Stimulated activated memory B cell treated with anti-CD40 and anti-IgM and Interleukin-4, amounts not matched to agents 10 μg/mL and 1 μg/mL and 100 μg/mL, for 72 hours (primary cell): ENCODE measurements around the gene CLC.
"Not testable (repeated sequence)": the region's sequence is repeated elsewhere in the genome, so short reads cannot be mapped to it uniquely, and the experiment has no call there.

Source experiments
- ATAC-seq: fragments of 150-1000 bp; cut with Tn5 transposase; 2 replicates; pipeline ENCODE4 v1.10.0; 2021
- H3K27ac Mint-ChIP-seq: one replicate; pipeline ENCODE4 v1.8.0; 2022; ENCODE audit warnings: mild to moderate bottlenecking, mixed read lengths
- H3K27me3 Mint-ChIP-seq: one replicate; pipeline ENCODE4 v1.8.0; 2022; ENCODE audit warnings: mixed read lengths
- H3K36me3 Mint-ChIP-seq: one replicate; pipeline ENCODE4 v1.8.0; 2022; ENCODE audit warnings: mixed read lengths
- H3K4me1 Mint-ChIP-seq: one replicate; pipeline ENCODE4 v1.8.0; 2022; ENCODE audit warnings: mixed read lengths
- H3K4me3 Mint-ChIP-seq: one replicate; pipeline ENCODE4 v1.8.0; 2022; ENCODE audit warnings: mild to moderate bottlenecking, moderate library complexity, mixed read lengths
- H3K9me3 Mint-ChIP-seq: one replicate; pipeline ENCODE4 v1.8.0; 2022; ENCODE audit warnings: mixed read lengths

CLC gene

DNA sequence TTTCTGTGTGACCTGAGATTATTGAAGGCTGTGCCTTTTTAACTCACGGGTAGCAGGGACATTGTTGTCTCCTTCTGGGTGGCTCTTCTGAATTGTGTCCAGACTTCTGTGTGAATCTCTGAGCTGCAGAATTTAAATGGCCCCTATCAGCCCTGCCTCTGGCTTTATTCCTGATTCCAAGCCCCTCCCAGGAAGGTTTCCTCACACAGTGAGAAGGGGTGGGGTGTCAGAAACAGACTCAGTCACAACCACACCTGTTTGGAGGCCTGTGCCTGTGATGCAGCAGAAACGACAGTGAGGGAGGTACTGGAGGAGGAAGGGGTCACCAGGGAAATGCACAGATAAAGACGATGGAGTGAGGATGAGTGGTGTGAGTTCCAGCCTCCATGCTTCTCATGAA is at the start of gene CLC:
CLC (minus strand) TSS at position 139 of the 400 bp plus-strand sequence; CDS start at position 62, 77 bp downstream.
- Mint-ChIP-seq H3K4me3 (no peak within 1 kb of the TSS), H3K27ac (no peak within 1 kb of the TSS), H3K4me1 (no peaks in the 10 kb centered on the region), H3K9me3 (no peaks in the 10 kb centered on the region), H3K27me3 (peaks cover 29% of the 10 kb centered on the region), H3K36me3 (no peaks in the 10 kb centered on the region)
- no peak for ATAC-seq

DNA sequence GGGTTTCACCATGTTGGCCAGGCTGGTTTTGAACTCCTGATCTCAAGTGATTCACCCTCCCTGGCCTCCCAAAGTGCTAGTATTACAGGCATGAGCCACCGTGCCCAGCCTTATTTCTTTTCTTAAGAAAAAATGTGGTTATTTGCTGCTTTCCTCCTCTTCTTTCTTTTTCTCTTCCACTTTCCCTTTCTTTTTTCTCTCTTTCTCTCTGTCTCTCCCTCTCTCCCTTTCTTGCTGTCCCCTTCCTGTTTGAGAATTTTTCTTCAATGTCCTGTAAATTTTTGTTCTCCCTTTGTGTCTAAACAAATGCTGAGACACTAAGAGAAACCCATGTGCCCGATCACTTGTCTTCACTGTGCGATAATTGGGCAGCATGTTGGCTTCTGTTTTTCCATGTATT is 43.1 kb upstream of the CLC start:
- Mint-ChIP-seq H3K36me3 (no peaks in the 10 kb centered on the region), H3K4me1 (no peaks in the 10 kb centered on the region), H3K4me3 (no peak overlapping the region), H3K27me3 (peaks cover 37% of the 10 kb centered on the region), H3K9me3 (no peaks in the 10 kb centered on the region), H3K27ac (no peak overlapping the region)
- no peak for ATAC-seq

DNA sequence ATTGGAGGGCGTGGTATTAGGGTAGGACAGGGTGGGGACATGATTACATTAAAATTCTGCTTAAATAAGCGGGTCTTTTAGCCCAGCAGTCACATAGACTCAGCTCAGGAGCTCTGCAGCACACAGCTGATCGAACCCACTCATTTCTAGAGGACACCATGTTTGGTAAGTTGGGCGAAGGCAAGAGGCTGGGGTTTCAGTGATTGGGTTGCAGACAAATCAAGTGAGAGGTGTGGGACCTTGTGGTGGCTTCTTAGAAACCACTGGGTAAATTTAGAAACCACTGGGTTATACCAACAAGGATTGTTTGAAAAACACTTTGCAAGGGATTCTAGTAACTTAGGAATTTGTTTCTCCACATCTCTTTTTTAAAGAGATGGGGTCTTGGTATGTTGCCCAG is 40.9 kb upstream of the CLC start, which contains the start of gene LEUTX:
LEUTX (plus strand) TSS at position 92 of the 400 bp plus-strand sequence; CDS start at position 159, 67 bp downstream.
- Mint-ChIP-seq H3K4me3 (no peak within 1 kb of the TSS), H3K27me3 (peaks cover 27% of the 10 kb centered on the region), H3K4me1 (no peaks in the 10 kb centered on the region), H3K9me3 (no peaks in the 10 kb centered on the region), H3K36me3 (no peaks in the 10 kb centered on the region), H3K27ac (no peak within 1 kb of the TSS)
- ATAC-seq, result no peak

DNA sequence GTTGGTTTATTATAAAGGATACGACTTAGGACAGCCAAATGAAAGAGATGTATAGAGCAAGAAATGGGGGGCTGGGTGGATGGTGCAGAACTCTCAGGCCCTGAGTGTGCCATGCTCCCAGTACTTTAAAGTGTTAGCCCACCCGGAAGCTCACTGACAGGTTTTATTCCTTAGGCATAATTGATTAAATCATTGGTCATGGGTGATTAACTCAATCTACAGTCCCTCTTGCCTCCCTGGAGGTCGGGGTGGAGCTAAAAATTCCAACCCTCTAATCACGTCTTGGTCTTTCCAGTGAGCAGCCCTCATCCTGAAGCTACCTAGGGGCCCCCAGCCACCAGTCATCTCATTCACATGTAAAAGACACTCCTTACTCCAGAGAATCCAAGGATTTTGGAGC is 31.0 kb upstream of the CLC start:
- Mint-ChIP-seq H3K27me3 (peaks cover 40% of the 10 kb centered on the region), H3K9me3 (no peaks in the 10 kb centered on the region), H3K27ac (no peak overlapping the region), H3K36me3 (no peaks in the 10 kb centered on the region), H3K4me3 (no peak overlapping the region), H3K4me1 (no peaks in the 10 kb centered on the region)
- ATAC-seq, result no peak

DNA sequence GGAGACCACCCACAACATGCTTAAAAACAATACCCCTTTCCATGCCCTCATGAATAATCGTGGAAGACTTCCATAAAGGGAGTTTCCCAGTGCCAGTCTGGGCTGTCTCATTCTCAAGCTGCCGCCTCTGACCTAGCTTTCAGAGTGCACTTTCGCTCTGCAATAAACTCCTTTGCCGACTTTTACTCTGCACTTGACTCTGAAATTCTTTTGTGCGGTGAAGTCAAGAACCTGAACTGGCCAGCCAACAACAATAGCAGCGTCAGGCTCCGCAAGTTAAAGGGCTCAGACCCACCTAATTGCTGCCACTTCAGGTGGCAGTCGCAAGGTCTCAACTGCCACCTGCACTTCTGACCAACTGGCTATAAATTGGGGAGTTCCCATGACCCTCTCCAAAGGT is 30.5 kb upstream of the CLC start:
- Mint-ChIP-seq H3K4me3 (no peak overlapping the region), H3K27ac (no peak overlapping the region), H3K27me3 (peaks cover 40% of the 10 kb centered on the region), H3K36me3 (no peaks in the 10 kb centered on the region), H3K4me1 (no peaks in the 10 kb centered on the region), H3K9me3 (no peaks in the 10 kb centered on the region)
- no peak for ATAC-seq

DNA sequence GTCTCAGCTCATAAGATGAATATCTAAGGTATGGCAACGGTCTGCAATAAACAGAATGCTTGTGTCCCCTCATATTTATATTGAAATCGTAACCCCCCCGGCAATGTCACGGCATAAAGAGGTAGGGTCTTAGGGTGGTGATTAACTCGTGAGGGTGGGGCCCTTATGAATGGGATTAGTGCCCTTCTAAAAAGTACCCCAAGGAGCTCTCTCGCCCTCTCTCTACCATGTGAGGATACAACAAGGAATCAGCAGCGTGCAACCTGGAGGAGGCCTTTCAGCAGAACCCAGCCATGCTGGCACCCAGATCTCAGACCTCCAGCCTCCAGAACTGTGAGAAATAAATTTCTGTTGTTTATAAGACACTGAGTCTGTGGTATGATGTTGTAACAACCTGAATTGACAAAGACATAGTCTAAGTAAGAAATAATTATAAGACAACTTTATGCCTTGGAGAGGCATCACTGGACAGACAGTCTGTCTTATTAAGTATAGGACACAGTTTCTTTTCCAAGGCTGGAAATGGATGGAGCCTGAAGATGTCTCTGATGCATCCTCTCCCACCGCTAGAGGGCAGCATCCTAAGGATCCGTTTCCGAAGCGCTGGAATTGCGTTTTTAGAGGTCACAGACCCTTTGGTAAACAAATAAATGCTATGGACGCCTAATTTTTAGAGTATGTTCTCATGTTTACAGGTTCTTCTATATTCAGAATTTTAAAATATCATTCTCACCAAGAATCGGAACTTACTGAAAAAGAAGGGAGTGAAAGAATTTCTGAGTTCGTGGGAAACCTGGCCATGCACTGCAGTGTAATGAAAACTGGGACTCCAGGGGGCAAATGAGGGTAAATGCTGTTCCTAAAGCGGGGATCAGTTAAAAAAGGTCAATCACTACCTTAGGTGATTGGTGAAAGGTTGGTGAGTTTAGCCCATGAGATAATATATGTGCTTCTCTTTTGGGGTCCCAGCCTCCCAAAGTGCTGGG is 27.6 kb upstream of the CLC start:
- H3K9me3 Mint-ChIP-seq, result no peaks in the 10 kb centered on the region
- no peaks in the 10 kb centered on the region for H3K4me1 Mint-ChIP-seq
- H3K27ac Mint-ChIP-seq, result no peak overlapping the region
- no peak overlapping the region for H3K4me3 Mint-ChIP-seq
- H3K36me3 Mint-ChIP-seq, result no peaks in the 10 kb centered on the region
- peaks cover 33% of the 10 kb centered on the region for H3K27me3 Mint-ChIP-seq
- no peak for ATAC-seq

DNA sequence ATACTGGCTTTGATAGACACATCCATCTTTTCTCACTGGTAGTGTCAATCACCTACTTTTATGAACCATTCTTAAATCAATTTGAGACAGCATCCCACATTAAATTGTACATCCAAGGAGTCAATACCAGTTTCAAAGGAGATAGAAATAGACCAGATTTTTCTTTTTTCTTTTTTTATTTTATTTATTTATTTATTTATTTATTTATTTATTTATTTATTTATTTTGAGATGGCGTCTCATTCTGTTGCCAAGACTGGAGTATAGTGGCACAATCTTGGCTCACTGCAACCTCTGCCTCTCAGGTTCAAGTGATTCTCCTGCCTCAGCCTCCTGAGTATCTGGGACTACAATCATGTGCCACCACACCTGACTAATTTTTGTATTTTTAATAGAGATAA is 24.0 kb upstream of the CLC start:
- H3K9me3 Mint-ChIP-seq, H3K4me1 Mint-ChIP-seq, H3K36me3 Mint-ChIP-seq, ATAC-seq, H3K27ac Mint-ChIP-seq, H3K4me3 Mint-ChIP-seq: not testable (repeated sequence)
- peaks cover 42% of the 10 kb centered on the region for H3K27me3 Mint-ChIP-seq

DNA sequence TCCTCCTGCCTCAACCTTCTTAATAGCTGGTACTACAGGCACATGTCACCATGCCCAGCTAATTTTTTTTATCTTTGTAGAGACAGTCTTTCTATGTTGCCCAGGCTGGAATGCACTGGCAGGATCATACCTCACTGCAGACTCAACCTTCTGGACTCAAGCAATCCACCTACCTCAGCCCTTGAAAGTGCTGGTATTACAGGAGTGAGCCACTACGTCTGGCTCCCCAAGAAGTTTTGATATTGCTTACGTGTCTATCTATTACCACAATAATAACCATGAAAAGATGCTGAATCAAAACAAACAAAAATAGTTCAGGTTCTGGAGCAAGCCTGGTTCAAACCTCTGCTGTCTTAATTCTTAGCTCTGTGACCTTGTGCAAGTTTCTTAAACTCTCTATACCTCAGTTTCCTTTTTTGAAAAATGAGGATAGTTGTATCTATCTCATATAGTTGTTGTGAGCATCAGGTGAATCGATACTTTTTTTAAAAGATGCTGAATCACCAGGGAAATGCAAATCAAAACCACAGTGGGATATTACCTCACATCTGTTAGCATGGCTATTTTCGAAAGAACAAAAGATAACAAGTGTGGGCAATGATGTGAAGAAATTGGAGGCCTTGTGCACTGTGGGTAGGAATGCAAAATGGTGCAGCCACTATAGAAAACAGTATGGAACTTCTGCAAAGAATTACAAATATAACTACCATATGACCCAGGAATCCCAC is 21.8 kb upstream of the CLC start:
- Mint-ChIP-seq H3K4me1 (no peaks in the 10 kb centered on the region), H3K36me3 (no peaks in the 10 kb centered on the region), H3K4me3 (no peak overlapping the region), H3K27me3 (peaks cover 37% of the 10 kb centered on the region), H3K9me3 (no peaks in the 10 kb centered on the region), H3K27ac (no peak overlapping the region)
- ATAC-seq, result no peak

DNA sequence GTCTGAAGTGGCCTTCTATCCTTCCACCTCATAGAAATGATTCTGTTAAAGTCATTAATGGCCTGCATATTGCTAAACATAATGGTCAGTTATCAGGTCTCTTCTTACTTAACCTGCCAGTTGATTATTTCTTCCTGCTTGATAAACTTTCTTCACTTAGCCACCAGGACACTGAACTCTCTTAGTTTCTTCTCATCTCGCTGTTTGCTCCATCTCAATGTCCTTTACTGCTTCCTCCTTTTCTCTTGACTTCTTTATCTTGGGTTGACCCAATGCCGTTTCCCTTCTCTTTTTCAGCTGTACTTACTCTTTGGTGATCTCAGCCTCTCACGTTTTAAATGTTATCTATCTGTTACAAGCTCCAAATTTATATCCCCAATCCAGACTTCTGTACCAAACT is 17.1 kb upstream of the CLC start:
- Mint-ChIP-seq H3K27ac (no peak overlapping the region), H3K27me3 (peaks cover 37% of the 10 kb centered on the region), H3K4me1 (no peaks in the 10 kb centered on the region), H3K36me3 (no peaks in the 10 kb centered on the region), H3K9me3 (no peaks in the 10 kb centered on the region), H3K4me3 (no peak overlapping the region)
- ATAC-seq, result no peak

DNA sequence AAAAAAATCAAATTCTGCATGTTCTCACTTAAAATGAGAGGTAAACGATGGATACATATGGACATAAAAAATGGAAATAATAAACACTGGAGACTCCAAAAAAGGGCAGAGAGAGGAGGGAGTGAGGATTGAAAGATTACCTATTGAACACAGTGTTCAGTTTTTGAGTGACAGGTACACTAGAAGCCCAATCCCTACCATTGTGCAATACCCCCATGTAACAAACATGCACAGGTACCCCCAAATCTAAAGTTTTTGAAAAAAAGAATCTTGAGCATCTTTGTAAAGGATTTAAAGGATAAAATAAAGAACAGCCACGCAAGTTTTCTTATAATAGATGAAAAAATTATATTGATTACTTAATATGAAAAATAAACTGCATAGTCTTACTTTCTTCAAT is 16.7 kb upstream of the CLC start:
- no peak overlapping the region for H3K4me3 Mint-ChIP-seq
- H3K27ac Mint-ChIP-seq, result no peak overlapping the region
- ATAC-seq, result no peak
- H3K9me3 Mint-ChIP-seq, result no peaks in the 10 kb centered on the region
- no peaks in the 10 kb centered on the region for H3K4me1 Mint-ChIP-seq
- H3K27me3 Mint-ChIP-seq, result peaks cover 35% of the 10 kb centered on the region
- no peaks in the 10 kb centered on the region for H3K36me3 Mint-ChIP-seq

DNA sequence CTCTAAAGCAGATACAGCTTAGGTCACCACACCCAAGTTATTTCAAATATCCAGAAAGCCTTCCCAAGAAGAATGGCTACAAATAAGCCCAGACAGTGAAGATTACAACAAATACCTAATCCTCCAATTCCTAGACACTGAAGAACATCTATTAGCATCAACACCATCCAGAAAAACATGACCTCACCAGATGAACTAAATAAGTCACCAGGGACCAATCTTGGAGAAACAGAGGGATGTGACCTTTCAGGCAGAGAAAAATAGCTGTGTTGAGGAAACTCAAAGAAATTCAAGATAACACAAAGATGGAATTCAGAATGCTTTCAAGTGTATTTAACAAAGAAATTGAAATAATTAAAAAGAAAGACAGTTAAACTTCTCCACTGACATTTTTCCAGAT is 15.0 kb upstream of the CLC start:
- no peaks in the 10 kb centered on the region for H3K36me3 Mint-ChIP-seq
- H3K4me1 Mint-ChIP-seq, result no peaks in the 10 kb centered on the region
- H3K27ac Mint-ChIP-seq, result no peak overlapping the region

DNA sequence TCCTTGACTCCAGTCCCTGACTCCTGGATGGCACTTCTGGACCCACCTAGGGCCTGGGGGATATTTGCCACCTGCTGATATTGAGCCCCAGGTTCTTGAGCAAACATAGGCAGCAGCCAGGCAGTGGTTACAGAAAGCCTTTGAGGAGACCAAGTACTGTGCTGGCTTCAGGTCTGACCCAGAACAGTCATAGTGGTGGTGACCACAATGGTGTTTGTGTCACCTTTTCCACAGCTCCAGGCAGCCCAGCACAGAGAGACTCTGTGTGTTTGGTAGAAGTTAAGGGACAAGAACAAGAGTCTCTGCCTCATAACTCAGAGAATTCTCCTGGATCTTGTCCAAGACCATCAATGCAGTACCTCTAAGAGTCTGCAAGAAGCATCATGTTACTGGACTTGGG is 14.6 kb upstream of the CLC start:
- ATAC-seq, result no peak
- no peak overlapping the region for H3K27ac Mint-ChIP-seq
- no peaks in the 10 kb centered on the region for H3K9me3 Mint-ChIP-seq
- no peaks in the 10 kb centered on the region for H3K4me1 Mint-ChIP-seq
- no peak overlapping the region for H3K4me3 Mint-ChIP-seq
- H3K27me3 Mint-ChIP-seq, result peaks cover 23% of the 10 kb centered on the region
- H3K36me3 Mint-ChIP-seq, result no peaks in the 10 kb centered on the region

More for the DNA sequence above, 15.0 kb upstream of the CLC start:
- Mint-ChIP-seq H3K27me3 (peaks cover 23% of the 10 kb centered on the region), H3K4me3 (no peak overlapping the region), H3K9me3 (no peaks in the 10 kb centered on the region)
- no peak for ATAC-seq

DNA sequence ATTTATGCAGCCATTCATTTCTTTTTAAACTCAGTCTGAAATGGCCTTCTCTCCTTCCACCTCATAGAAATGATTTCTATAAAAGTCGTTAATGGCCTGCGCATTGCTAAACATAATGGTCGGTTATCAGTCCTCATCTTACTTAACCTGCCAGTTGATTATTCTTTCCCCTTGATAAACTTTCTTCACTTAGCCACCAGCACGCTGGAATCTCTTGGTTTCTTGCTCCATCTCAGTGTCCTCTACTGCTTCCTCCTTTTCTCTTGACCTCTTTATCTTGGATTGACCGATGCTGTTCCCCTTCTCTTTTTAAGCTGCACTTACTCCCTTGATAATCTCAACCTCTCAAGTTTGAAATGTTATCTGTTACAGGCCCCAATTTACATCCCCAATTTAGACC is 12.2 kb upstream of the CLC start:
- no peaks in the 10 kb centered on the region for H3K9me3 Mint-ChIP-seq
- no peaks in the 10 kb centered on the region for H3K4me1 Mint-ChIP-seq
- no peaks in the 10 kb centered on the region for H3K36me3 Mint-ChIP-seq
- ATAC-seq, result no peak
- no peak overlapping the region for H3K4me3 Mint-ChIP-seq
- peaks cover 32% of the 10 kb centered on the region for H3K27me3 Mint-ChIP-seq
- H3K27ac Mint-ChIP-seq, result no peak overlapping the region

DNA sequence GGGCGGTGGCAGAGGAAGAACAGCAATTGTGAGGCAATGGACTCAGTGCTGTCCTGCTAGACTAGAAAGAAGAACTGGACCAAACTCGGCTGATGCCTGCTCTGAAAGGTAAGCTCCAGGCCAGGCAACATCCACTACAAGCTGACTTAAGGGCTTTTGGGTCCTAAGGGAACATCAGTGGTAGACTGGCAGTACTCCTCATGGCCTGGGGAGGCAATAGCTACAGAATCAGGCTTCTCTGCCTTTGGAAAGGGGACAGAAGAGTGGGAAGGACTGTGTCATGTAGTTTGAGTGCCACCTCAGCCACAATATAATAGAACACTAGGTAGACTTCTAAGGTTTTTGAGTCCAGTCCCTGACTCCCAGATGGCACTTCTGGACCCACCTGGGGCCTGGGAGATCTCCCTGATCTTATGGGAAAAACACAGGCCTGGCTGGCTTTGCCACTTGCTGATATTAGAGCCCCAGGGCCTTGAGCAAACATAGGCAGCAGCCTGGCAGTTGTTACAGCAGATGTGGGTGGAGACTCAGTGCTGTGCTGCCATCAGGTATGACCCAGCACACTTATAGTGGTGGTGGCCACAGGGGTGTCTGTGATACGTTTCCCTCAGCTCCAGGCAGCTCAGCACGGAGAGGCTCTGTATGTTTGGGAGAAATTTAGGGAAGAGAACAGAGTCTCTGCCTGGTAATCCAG is 9.2 kb upstream of the CLC start:
- Mint-ChIP-seq H3K4me1 (no peaks in the 10 kb centered on the region), H3K36me3 (no peaks in the 10 kb centered on the region)
- ATAC-seq, result no peak

DNA sequence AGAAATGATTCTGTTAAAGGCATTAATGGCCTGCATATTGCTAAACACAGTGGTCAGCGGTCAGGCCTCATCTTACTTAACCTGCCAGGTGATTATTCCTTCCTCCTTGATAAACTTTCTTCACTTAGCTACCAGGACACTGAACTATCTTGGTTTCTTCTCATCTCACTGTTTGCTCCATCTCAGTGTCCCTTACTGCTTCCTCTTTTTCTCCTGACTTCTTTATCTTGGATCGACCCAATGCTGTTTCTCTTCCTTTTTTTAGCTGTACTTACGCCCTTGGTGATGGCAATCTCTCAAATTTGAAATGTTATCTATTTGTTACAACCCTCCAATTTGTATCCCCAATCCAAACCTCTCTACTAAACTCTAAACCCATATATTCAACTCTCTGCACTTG is 7.8 kb upstream of the CLC start:
- Mint-ChIP-seq H3K27ac (no peak overlapping the region), H3K4me1 (no peaks in the 10 kb centered on the region), H3K9me3 (no peaks in the 10 kb centered on the region), H3K27me3 (peaks cover 54% of the 10 kb centered on the region), H3K4me3 (no peak overlapping the region), H3K36me3 (no peaks in the 10 kb centered on the region)
- no peak for ATAC-seq

More for the DNA sequence above, 9.2 kb upstream of the CLC start:
- H3K9me3 Mint-ChIP-seq, result no peaks in the 10 kb centered on the region
- H3K27me3 Mint-ChIP-seq, result peaks cover 58% of the 10 kb centered on the region
- H3K4me3 Mint-ChIP-seq, result no peak overlapping the region
- H3K27ac Mint-ChIP-seq, result no peak overlapping the region
